Loucy (cell line): ENCODE data around the gene ADGRG1.

Experiments
- EZH2phosphoT487 ChIP-seq: fragments of 200-600 bp; IDR thresholded peaks from 2 replicates; pipeline ENCODE4 v1.6.1; 2018; ENCODE audit warnings: antibody characterized with exemption, mild to moderate bottlenecking, moderate library complexity, borderline replicate concordance
- TF ChIP-seq, protein P1 (sequence below): fragments of 200-600 bp; sonication (generic); conservative IDR thresholded peaks from 2 replicates; pipeline ENCODE4 v1.5.1; 2014; ENCODE audit warnings: mild to moderate bottlenecking, antibody characterized with exemption, low read length

DNA sequence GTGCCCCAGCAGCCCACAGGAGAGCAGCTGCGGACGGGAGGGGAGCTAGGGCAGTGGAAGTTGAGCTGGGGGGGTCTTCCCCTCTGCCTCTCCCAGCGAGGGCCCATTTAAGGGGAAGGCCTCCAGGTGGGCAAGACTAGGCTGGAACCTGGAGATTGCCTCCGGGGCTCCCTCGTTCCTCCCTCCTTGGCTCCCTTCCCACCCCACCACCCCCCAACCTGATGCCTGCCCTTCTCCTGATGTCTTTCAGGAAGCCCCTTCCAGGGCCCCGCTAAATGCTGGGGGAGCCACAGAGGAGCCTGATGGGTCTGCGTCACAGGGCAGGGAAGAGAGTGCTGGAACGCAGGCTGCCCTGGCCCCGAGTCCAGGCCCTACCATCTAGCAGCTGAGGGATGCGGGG is 16.7 kb downstream of the ADGRG1 start:
- TF ChIP-seq, protein P1, sequence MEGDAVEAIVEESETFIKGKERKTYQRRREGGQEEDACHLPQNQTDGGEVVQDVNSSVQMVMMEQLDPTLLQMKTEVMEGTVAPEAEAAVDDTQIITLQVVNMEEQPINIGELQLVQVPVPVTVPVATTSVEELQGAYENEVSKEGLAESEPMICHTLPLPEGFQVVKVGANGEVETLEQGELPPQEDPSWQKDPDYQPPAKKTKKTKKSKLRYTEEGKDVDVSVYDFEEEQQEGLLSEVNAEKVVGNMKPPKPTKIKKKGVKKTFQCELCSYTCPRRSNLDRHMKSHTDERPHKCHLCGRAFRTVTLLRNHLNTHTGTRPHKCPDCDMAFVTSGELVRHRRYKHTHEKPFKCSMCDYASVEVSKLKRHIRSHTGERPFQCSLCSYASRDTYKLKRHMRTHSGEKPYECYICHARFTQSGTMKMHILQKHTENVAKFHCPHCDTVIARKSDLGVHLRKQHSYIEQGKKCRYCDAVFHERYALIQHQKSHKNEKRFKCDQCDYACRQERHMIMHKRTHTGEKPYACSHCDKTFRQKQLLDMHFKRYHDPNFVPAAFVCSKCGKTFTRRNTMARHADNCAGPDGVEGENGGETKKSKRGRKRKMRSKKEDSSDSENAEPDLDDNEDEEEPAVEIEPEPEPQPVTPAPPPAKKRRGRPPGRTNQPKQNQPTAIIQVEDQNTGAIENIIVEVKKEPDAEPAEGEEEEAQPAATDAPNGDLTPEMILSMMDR = no peak
- no peak for TF ChIP-seq EZH2phosphoT487
